Thyroid gland (tissue), 4 donors: ENCODE results near the gene TET3. TPM values are rescaled to one million over a fixed set of nuclear protein-coding genes. Genes with fewer than 3 reads are reported as not detected.

Source experiments
- DNase-seq, 2 donors: peaks; one replicate each; pipeline ENCODE4 v3.0.0-alpha.2; 2019
- H3K27ac ChIP-seq, 3 donors: fragments of 200-600 bp; sonication (generic); 1 replicate in 2 of 3; 2 replicates in 1 of 3; pipeline ENCODE4 v1.5.1; 2016 to 2019; ENCODE audit warnings: mild to moderate bottlenecking in 1 of 3, moderate library complexity in 1 of 3
- H3K27me3 ChIP-seq: fragments of 200-600 bp; sonication (generic); one replicate; pipeline ENCODE4 v1.5.1; 2019
- H3K36me3 ChIP-seq, 2 donors: fragments of 200-600 bp; sonication (generic); one replicate each; pipeline ENCODE4 v1.5.1; 2016 to 2019
- H3K4me1 ChIP-seq, 2 donors: fragments of 200-600 bp; sonication (generic); one replicate each; pipeline ENCODE4 v1.5.1; 2017 to 2019
- H3K4me3 ChIP-seq, 3 donors: fragments of 200-600 bp; sonication (generic); replicated peaks in 1 of 3; 1 replicate in 2 of 3; 2 replicates in 1 of 3; pipeline ENCODE4 v1.5.1; 2016; ENCODE audit warnings: mild to moderate bottlenecking in 1 of 3
- H3K9me3 ChIP-seq: fragments of 200-600 bp; sonication (generic); one replicate; pipeline ENCODE4 v1.5.1; 2017
- POLR2A ChIP-seq, 2 donors: fragments of 450-650 bp; IDR thresholded peaks; one replicate each; pipeline ENCODE4 v1.6.1; 2017; ENCODE audit warnings: antibody characterized with exemption in 2 of 2, mild to moderate bottlenecking in 2 of 2, moderate library complexity in 1 of 2
- WGBS, 2 donors: methylation state at CpG; one replicate each; pipeline ENCODE4 v1.1.5; 2017; 5-methylcytosine and 5-hydroxymethylcytosine counted together
- intact Hi-C: fragments of 100-400 bp; cut with DNase I; formaldehyde crosslinking; loops from one replicate; pipeline ENCODE4 v1.15.1; 2023
- total RNA-seq, 4 donors: library from RNA; depleted of rRNA; stranded (reverse); fragments of >200 nt; gene quantifications; one replicate each; pipeline ENCODE4 v1.2.3, GENCODE V29; 2016
- TF ChIP-seq, protein P1 (sequence below), 6 experiments: fragments of 200-600 bp in 3 of 6; fragments of 450-650 bp in 3 of 6; sonication (generic) in 3 of 6; IDR thresholded peaks; one replicate each; pipeline ENCODE4 v1.5.1; 2016 to 2019; ENCODE audit warnings: antibody characterized with exemption in 6 of 6, mild to moderate bottlenecking in 2 of 6, inconsistent platforms in 1 of 6, moderate library complexity in 1 of 6

The TET3 gene
- total RNA-seq, 4 donors from 2014 or later, result 6.4 to 10.8 (median 7.5) TPM

DNA sequence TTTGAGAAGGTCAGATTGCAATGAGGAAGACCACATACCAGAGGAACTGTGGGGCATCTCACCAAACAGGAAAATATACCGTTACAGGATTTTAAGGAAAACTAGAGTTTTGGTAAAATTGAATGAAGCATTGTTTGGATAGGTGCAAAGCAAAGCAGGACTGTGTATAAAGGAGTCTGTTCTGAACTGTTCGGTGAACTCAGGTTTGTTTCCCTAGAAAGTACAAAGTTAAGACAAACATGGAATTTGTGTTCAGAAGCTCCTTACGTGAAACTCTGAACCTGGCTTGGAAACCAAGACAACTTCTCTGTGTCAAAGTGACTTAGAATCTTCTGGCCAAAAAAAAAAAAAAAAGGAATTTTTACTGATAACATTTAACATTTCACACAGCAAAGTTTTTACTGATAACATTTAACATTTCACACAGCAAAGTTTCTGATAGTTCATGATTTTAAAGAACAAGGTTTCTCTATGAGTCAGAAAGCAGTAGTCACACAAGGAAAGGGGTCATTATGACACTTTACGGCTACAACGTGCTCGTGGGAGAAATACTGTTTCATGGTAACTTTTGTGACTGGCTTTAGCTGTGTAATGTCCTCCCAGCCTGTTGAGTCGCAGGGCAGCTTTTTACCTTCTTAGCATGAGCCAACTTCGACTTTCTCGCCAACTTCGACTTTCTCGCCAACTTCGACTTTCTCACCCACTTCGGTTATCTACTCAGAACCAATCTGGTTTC, 21.2 kb upstream of the TET3 start:
- H3K27me3 ChIP-seq, result no peaks in the 10 kb centered on the region
- WGBS, 2 donors, result 82 to 90% methylated on average over 13 of the region's 13 CpGs
- no peak overlapping the region for H3K4me3 ChIP-seq
- intact Hi-C loops, result no loop called here
- no peaks in the 10 kb centered on the region for H3K9me3 ChIP-seq
- no peaks in the 10 kb centered on the region for H3K4me1 ChIP-seq
- TF ChIP-seq, protein P1, sequence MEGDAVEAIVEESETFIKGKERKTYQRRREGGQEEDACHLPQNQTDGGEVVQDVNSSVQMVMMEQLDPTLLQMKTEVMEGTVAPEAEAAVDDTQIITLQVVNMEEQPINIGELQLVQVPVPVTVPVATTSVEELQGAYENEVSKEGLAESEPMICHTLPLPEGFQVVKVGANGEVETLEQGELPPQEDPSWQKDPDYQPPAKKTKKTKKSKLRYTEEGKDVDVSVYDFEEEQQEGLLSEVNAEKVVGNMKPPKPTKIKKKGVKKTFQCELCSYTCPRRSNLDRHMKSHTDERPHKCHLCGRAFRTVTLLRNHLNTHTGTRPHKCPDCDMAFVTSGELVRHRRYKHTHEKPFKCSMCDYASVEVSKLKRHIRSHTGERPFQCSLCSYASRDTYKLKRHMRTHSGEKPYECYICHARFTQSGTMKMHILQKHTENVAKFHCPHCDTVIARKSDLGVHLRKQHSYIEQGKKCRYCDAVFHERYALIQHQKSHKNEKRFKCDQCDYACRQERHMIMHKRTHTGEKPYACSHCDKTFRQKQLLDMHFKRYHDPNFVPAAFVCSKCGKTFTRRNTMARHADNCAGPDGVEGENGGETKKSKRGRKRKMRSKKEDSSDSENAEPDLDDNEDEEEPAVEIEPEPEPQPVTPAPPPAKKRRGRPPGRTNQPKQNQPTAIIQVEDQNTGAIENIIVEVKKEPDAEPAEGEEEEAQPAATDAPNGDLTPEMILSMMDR (IDR thresholded peaks at IDR 0.05), result no peak
- TF ChIP-seq POLR2A (IDR thresholded peaks at IDR 0.05), result no peak
- H3K36me3 ChIP-seq, result peaks cover 8 to 13% of the 10 kb centered on the region in 2 donors
- no peak overlapping the region for H3K27ac ChIP-seq
- DNase-seq, result no peak

GRCh38 chr2:73964223-73964622, 20.5 kb upstream of the TET3 start:
- 83 to 89% methylated on average over 2 of the region's 2 CpGs for WGBS, 2 donors
- DNase-seq, result no peak
- intact Hi-C loops, result no loop called here
- Histone ChIP-seq H3K27ac (no peak overlapping the region), H3K27me3 (no peaks in the 10 kb centered on the region), H3K4me1 (no peaks in the 10 kb centered on the region), H3K36me3 (peaks cover 1 to 8% of the 10 kb centered on the region in 2 donors), H3K4me3 (no peak overlapping the region), H3K9me3 (no peaks in the 10 kb centered on the region)
- TF ChIP-seq POLR2A (IDR thresholded peaks at IDR 0.05), result no peak
- TF ChIP-seq, protein P1 (IDR thresholded peaks at IDR 0.05), result no peak

DNA sequence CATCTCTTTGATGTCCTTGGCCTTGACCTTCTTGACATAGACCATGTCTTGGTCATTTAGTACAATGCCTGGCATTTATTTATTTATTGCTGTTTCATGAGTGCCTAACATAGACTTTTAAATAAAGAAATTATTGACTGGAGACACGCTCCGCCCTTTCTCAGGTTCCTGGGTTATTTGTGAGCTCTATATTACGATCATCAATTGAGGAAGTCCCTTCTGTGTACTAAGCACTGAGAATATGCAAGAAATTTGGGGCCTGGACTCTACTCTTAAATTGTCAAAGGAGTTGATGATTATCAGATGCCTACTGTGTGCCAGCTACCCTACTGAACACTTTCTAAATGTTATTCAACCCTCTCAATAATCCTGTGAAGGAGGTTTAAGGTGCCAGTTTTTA, 19.7 kb upstream of the TET3 start:
- DNase-seq, result no peak
- TF ChIP-seq, protein P1 (IDR thresholded peaks at IDR 0.05), result no peak
- no peak for TF ChIP-seq POLR2A (IDR thresholded peaks at IDR 0.05)
- peaks cover 0 to 1% of the 10 kb centered on the region in 2 donors for H3K4me1 ChIP-seq
- WGBS, 2 donors, result 96 to 100% methylated on average over 3 of the region's 3 CpGs
- H3K36me3 ChIP-seq, result no peaks in the 10 kb centered on the region
- intact Hi-C loops, result no loop called here
- H3K27ac ChIP-seq, result no peak overlapping the region
- H3K4me3 ChIP-seq, result no peak overlapping the region
- no peaks in the 10 kb centered on the region for H3K9me3 ChIP-seq
- no peaks in the 10 kb centered on the region for H3K27me3 ChIP-seq

DNA sequence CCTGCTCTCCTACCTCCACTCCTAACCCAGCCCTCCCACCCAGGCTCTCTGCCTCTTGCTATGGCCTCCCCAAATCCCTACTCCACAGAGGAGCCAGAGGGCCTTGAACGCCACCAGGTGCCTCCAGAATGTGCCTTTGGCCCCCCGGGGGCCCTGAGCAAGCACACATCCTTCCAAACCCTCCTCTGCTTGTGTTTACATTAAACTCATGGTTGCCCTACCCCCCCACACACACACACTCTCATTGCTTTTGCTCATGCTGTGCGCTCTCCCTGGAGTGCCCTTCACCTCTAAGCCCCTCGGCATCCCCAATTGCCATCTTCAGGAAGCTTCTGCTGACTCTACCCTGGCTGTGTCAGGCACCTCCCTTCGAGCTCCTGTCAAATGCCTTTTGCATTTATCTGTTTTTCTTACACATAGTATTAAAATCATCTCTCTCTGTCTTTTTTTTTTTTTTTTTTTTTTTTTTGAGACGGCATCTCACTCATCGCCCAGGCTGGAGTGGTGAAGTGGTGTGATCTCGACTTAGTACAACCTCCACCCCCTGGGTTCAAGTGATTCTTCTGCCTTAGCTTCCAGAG, 16.3 kb upstream of the TET3 start:
- DNase-seq, result no peak
- H3K27ac ChIP-seq, result no peak overlapping the region
- peaks cover 16 to 19% of the 10 kb centered on the region in 2 donors for H3K4me1 ChIP-seq
- WGBS, 2 donors, result 87 to 89% methylated on average over 8 of the region's 8 CpGs
- H3K9me3 ChIP-seq, result no peaks in the 10 kb centered on the region
- intact Hi-C loops, result no loop called here
- no peaks in the 10 kb centered on the region for H3K27me3 ChIP-seq
- no peak overlapping the region for H3K4me3 ChIP-seq
- H3K36me3 ChIP-seq, result no peaks in the 10 kb centered on the region
- no peak for TF ChIP-seq POLR2A (IDR thresholded peaks at IDR 0.05)
- TF ChIP-seq, protein P1 (IDR thresholded peaks at IDR 0.05), result no peak

GRCh38 chr2:73969356-73969755, 15.4 kb upstream of the TET3 start:
- no peaks in the 10 kb centered on the region for H3K9me3 ChIP-seq
- TF ChIP-seq, protein P1 (IDR thresholded peaks at IDR 0.05), result no peak
- no peak for TF ChIP-seq POLR2A (IDR thresholded peaks at IDR 0.05)
- H3K27ac ChIP-seq, result no peak overlapping the region
- no peaks in the 10 kb centered on the region for H3K36me3 ChIP-seq
- no peak overlapping the region for H3K4me3 ChIP-seq
- DNase-seq, result no peak
- no peaks in the 10 kb centered on the region for H3K27me3 ChIP-seq
- intact Hi-C loops, result no loop called here
- peaks cover 16 to 19% of the 10 kb centered on the region in 2 donors for H3K4me1 ChIP-seq
- WGBS, 2 donors, result 80 to 81% methylated on average over 4 of the region's 4 CpGs
